GM18517 (cell line): ENCODE results near the gene WNT5A.
"Not testable (repeated sequence)": the region's sequence is repeated elsewhere in the genome, so short reads cannot be mapped to it uniquely, and the experiment has no call there.

ENCODE experiments used
- ATAC-seq: cut with Tn5 transposase; IDR thresholded peaks from one replicate; pipeline ENCODE4 v1.9.1; 2021; ENCODE audit warnings: mild to moderate bottlenecking, moderate library complexity; ENCODE audit not compliant: unreplicated experiment

The WNT5A gene

GRCh38 chr3:55507808-55508207 is 20.7 kb upstream of the WNT5A start:
- no peak for ATAC-seq

DNA sequence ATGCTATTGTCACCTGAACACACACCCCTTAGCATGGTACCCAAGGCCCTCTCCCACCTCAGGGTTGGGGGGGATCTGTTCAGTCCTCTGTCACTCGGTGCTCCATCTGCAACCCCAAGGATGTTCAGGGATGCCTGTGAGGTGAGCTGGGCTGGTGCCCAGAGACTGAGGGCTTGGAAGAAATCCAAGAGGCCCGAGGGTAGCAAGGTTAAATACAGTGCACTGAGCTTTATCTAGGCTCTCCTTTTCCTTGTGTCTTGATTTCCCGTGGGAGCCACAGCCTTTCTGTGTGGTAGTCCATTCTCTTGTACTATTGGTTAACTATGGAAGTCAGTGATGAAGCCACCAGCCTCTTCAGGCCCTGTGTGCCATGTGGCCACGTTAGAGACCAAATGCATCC is 18.7 kb upstream of the WNT5A start:
- no peak for ATAC-seq

DNA sequence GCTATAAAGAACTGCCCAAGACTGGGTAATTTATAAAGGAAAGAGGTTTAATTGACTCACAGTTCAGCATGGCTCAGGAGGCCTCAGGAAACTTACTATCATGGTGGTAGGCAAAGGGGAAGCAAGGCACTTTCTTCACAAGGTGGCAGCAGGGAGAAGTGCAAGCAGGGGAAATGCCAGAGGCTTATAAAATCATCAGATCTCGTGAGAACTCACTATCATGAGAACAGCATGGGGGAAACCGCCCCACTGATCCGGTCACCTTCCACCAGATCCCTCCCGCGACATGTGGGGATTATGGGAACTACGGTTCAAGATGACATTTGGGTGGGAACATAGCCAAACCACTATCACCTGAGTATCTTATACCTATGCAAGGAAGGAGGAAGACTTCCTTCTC is 18.0 kb upstream of the WNT5A start:
- not testable (repeated sequence) for ATAC-seq

DNA sequence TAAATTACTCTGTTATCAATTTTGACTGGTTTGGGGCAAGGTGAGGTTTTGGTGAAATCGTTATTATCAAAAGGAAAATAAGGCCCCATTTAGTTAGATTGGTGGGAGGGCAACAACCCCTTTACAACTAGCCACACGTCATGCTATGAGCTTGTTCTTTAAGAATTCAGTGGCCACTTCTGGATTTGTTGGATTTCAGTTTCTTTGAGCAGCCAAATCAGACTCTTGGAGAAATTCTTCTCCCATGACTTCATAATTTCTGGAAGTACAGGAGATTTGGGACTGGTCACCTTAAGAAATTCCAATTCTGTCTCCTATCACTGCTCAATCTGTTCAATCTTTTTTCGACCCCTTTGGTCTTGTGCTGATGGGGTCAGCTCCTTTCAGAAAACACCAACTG is 14.8 kb upstream of the WNT5A start:
- no peak for ATAC-seq

- no peak for ATAC-seq
Observed at GRCh38 chr3:55500555-55501330, 13.6 kb upstream of the WNT5A start.

DNA sequence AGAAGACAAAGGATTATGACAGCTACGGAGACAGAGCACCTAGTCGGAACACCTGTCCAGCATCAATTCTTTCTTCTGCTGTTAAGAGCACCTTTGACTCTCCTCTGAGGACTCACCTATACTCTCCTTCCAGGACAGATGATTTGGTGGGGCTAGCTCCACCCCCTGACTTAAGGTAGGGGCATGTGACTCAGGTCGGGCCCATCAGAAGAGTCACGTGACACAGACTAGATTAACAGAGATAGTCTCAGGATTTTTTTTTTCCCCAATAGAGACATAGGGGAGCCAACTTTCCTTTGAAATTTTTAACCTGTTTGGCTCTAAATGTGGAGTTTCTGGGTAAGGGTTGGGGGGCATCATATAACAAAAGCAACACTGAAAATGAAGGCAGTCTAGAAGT is 11.4 kb upstream of the WNT5A start:
- ATAC-seq, result no peak

DNA sequence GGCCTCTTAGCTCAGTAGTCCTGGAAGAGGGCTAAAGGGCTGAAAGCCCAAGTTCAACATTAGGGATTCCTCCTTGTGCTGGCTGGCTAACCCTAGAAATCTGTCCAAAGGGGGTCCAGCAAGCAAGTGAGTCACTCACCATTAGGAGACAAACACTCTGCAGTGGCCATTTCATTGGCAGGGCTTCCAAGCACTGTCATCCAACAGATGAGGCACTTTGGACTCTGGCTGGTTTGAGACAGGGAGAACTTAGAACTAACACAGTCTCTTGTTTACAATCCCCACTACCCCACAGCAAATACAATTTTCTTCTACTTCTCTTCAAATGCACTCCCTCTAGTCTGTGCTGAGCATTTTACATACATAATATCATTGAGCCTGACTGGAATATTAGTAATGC is 10.1 kb upstream of the WNT5A start:
- ATAC-seq, result no peak

- no peak for ATAC-seq
Observed at GRCh38 chr3:55494976-55495375, 7.9 kb upstream of the WNT5A start.

DNA sequence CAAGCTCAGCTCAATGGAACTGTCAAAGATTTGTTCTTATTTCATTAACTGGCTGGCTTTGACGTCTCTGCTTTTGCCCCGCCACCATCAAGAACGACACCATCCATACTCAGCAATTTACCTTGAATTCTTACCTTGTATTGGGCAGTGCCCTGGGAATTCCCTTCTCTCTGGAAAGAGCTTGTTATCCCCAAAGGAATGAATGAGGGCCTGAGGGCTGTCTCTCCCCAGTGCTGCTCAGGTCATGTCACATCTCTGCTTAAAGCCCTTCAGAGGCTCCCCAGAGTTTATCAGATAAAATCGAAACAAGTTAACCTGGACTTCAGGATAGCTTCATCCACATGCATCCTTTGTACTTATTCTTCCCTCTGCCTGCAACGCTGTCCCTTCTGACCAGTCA is 5.9 kb upstream of the WNT5A start:
- no peak for ATAC-seq

GRCh38 chr3:55491296-55491816 is 4.2 kb upstream of the WNT5A start:
- ATAC-seq, result no peak

DNA sequence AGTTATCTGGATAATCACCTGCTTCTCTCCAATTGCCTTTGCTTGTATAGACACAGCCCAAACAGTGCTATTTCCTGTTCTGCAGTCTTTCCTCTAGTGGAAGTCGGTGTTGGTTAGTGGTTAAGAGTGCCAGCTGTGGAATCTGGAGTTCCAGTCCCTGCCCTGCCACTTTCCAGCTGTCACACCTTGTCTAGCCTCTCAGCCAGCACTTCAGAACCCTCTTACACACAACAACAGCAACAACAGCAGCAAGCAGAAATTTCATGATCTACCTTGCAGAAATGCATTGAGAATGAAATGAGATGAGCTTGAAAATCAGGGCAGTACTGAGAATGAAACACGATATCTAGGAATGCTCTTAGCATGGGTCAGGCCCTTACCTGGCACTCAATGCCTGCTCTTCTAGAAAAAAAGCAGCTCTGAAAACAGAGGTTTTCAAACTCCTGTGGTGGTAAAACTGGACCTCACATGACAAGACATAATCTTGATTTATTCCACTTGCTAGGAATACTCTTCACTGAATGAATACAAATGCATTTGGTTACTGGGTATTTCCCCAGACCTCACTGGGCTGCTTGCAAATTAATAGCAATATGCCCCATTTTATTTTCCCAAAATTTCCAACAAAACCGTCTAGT is 3.3 kb upstream of the WNT5A start:
- no peak for ATAC-seq

DNA sequence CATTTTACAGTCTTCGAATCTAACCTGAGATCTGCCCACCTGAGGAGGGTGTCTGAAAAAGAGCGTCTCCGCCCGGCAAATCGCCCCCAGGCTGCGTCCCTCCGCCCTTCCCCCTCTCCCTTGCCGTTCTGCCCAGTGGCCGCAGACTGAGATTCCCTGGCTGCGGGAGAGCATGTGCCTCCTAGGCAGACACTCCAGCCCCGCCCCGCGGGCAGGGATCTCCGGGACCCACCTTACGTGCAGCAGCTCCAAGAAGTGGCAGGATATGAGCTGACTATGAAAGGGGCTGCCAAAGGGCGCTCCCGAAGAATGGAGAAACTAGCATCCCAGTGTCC is 2.7 kb upstream of the WNT5A start:
- ATAC-seq, result no peak

GRCh38 chr3:55488398-55489055 is 1.4 kb upstream of the WNT5A start:
- no peak for ATAC-seq

DNA sequence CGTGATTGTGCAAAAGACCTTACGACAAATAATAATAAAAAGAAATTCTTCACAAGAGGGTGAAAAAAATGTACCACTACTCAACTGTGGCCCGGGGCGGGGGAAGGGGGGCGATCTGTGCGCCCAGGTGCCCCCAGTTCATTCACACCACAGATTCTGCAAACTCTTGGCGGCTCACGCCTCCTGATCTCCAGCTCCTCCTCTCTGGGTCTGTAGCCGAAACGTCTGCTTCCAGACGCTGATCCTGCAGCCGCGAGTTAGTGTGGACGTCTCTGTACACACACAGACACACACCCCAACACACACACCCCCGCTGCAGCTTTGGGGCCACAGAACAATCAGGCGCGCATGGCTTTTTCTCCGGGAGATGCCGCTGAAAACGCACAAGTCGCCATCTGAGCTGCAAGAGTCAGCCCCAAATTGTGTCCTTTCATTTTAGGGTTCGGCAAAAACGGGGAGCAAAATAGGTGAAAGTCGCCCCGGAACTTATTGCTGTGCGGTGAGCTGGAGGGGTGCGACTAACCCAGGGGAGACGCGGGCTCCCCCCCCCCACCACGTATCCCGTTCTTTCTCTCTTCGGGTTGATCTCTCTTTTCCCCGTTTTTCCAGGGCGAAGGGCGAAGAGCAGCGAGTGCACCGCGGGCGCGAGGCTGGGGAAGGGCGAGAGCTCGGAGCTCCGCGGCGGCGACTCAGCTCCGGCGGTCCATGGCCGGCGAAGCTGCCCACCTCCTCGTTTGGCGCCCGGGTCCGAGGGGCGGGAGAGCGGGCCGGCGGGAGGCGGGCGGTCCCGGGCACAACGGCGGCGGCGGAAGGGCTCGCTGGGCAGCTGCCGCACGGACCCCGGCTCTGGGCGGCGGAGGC is 505 bp upstream of the WNT5A start:
- ATAC-seq, result no peak

DNA sequence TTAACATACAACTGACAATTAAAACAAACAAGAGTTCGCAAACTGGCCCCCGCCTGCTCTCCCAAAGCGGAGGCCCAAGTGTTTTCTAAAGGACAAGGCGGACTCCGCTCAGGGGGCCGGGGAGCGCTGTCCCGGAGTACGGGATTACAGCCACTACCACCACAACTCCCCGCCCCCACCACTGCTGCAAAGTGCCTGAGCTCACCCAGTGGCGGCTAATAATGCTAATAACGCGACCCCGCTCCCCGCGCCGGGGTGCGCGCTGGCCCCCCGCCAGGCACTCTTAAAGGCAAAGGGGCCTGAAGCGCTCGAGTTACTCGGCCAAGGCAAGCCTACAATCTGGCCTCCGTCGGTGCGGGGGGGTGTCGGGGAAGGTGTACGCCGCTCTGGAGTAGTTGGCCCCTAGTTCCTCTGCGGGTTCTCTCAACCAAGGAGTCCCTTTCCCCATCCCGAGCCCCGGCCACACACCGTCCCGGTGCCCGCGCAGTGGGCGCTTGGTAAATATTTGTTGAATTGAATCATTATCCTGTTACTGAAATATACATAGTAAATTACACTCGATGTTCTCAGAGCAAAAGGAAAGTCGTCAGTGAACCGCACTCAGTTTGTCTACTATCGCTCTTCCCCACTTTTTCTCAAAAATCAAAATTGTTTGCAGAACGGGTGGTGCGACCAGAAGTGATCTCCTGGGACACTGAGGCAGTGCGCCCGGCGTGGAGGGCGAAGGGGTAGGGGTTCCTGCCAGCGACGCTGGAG is 827 bp downstream of the WNT5A start:
- no peak for ATAC-seq

DNA sequence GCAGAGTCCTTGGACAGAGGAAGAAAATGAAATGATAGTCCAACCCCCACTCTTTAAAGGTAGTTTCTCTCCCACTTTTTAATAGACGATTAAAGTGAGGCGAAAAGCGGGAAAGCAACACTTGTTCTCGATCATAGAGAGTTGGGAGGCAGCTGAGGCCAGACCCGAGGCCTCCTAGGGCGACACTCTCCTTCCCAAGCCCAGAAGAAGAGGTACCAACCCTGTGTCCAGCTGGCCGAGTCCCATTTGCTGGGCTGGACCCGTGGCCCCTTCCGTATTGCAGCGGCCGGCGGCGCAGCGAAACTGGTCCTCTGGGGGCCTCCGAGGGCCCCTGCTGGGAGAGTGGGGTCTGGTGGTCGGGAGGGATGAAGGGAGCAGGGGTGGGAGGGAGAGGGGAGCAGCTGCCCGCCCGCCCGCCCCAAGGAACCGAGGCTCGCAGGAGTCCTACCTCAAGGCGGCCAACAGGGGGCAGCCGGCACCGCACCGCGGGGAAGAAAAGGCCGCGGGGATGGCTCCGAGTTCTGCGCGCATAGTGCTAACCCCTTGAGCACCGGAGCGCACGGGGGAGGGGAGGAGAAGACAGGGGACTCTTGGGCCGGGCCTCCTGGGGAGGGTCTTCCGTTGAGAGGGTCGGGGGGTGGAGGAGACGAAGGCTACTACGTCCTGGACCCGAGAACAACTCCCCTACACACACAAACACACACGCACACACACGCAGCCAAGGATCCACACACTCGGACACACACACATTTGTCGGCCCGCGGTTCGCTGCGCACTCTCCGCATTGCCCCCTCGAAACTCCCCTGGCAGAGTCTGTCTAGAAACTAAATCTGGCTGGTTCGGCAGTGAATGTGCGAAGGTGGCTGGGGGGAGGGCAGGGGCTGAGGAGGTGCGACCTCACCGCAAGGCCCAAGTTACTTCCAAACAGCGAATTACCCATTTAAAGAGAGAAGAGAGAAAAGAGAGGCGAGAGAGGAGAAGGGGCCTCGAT is 2.0 kb downstream of the WNT5A start:
- no peak for ATAC-seq

GRCh38 chr3:55484191-55484689 is 2.9 kb downstream of the WNT5A start:
- no peak for ATAC-seq

DNA sequence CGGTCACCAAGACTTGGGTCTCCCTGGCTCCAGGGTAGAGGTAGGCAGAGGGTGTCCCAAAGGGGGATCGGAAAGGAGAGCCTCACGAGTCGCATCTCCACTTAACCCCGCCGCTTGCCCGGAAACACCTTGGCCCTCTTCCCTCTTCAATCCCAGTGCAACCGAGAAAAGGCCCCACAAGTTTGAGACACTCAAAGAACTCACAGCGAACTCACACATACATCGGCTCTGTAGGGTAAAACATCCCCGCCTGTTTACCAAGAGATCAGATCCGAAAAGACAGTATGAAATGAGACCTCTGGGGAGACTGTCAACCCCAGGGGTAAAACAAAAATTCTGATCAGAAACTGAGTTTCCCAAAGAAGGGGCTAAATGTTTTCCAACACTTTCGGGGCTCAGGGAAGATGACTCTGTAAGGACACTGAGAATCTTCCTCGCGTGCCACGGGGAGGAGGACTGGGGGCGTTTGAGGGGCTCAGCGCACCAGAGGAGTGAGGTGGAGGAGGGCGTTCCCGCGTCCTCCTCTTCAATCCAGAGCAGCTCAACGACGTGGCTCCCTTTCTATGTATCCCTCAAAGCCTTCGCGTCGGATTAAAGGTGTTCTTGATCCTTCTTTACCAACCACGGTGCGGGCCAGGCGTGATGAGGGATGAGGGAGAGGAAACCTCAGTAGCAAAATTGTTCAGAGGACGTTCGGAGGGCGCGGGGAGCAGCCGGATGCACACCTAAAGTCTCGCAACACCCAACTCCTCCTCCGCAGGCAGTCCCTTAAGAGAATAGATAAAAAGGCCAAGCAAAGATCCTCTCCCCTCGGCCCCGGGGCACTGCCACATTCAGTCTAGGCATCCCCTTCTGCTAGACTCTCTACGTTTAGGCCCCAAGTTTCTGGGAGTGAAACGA is 3.7 kb downstream of the WNT5A start:
- no peak for ATAC-seq
